ENCODE data around the gene CEP20. TPM values are rescaled to one million over a fixed set of nuclear protein-coding genes. Genes with fewer than 3 reads are reported as not detected.
A peak's percentile ranks its signal among the peaks of the same experiment; 100 is the strongest.

Gene CEP20
- total RNA-seq, 4 donors from 2014 or later = 9.4 to 21.7 (median 20.8) TPM

DNA sequence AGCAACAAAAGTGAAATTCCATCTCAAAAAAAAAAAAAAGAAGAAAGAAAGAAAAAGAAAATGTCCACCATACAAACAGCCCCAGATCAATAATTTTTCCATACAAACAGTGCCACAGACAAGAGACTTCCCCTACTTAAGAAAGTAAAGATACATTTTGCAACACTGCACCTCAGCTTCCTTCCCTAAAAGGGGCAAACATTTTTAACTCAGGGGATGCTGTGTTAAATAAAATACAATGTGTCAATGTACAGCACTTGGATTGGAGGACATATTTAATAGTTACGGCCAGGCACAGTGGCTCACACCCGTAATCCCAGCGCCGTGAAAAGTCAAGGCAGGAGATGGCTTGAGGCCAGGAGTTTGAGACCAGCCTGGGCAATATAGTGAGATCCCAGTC, 53.9 kb downstream of the CEP20 start:
- no peak overlapping the region for H3K4me3 ChIP-seq
- TF ChIP-seq EP300 (IDR thresholded peaks at IDR 0.05; ENCODE audit: low read depth) (no peak), POLR2AphosphoS5 (IDR thresholded peaks at IDR 0.05) (no peak), POLR2A (IDR thresholded peaks at IDR 0.05) (no peak)
- TF ChIP-seq, protein P1, sequence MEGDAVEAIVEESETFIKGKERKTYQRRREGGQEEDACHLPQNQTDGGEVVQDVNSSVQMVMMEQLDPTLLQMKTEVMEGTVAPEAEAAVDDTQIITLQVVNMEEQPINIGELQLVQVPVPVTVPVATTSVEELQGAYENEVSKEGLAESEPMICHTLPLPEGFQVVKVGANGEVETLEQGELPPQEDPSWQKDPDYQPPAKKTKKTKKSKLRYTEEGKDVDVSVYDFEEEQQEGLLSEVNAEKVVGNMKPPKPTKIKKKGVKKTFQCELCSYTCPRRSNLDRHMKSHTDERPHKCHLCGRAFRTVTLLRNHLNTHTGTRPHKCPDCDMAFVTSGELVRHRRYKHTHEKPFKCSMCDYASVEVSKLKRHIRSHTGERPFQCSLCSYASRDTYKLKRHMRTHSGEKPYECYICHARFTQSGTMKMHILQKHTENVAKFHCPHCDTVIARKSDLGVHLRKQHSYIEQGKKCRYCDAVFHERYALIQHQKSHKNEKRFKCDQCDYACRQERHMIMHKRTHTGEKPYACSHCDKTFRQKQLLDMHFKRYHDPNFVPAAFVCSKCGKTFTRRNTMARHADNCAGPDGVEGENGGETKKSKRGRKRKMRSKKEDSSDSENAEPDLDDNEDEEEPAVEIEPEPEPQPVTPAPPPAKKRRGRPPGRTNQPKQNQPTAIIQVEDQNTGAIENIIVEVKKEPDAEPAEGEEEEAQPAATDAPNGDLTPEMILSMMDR (IDR thresholded peaks at IDR 0.05) = no peak
- no peaks in the 10 kb centered on the region for H3K36me3 ChIP-seq
- H3K4me1 ChIP-seq = peaks cover 5 to 38% (median 15%) of the 10 kb centered on the region in 4 donors
- in situ Hi-C loops (cut with MboI; ENCODE audit: low pct_ligation_motif_present in 1 of 4, low pct_unique_long_range_greater_than_20kb in 1 of 4, low sequenced_read_pairs in 3 of 4) = no loop called here
- 77 to 84% methylated on average over 4 of the region's 4 CpGs for WGBS, 2 donors (ENCODE audit: low coverage in 1 of 2)
- H3K27me3 ChIP-seq = no peaks in the 10 kb centered on the region
- H3K27ac ChIP-seq = peak overlapping the region; percentile 57 to 92 (median 83)
- intact Hi-C loops (cut with DNase I; ENCODE audit: low total_unique reads) = no loop called here
- DNase-seq = no peak
- no peaks in the 10 kb centered on the region for H3K9me3 ChIP-seq

DNA sequence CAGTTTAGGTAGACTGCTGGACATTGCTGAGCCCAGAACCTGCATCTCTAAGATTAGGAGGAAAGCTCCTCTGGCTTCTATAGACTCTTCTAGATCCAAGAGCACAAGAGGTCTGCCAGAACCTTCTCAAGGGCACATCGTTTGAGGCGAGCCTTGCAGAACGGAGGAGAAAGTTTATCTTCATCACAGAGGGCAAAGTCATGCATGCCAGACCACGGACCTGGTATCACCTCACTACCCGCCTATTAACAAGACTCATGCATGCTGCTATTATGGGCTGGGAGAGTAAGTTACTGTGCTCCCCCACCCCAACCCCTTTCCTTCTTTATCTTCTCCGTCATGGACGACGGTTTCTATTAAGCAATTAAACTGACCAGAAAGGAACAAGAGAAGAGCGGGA, 54.9 kb downstream of the CEP20 start:
- Histone ChIP-seq H3K27ac (peak overlapping the region; percentile 57 to 92 (median 83)), H3K9me3 (no peaks in the 10 kb centered on the region), H3K27me3 (no peaks in the 10 kb centered on the region), H3K4me1 (peaks cover 5 to 43% (median 18%) of the 10 kb centered on the region in 4 donors), H3K36me3 (no peaks in the 10 kb centered on the region), H3K4me3 (no peak overlapping the region)
- no peak for TF ChIP-seq EP300 (IDR thresholded peaks at IDR 0.05; ENCODE audit: low read depth)
- TF ChIP-seq POLR2AphosphoS5 (IDR thresholded peaks at IDR 0.05) = no peak
- 73 to 83% methylated on average over 7 to 9 of the region's 9 CpGs for WGBS, 2 donors (ENCODE audit: low coverage in 1 of 2)
- in situ Hi-C loops (cut with MboI; ENCODE audit: low pct_ligation_motif_present in 1 of 4, low pct_unique_long_range_greater_than_20kb in 1 of 4, low sequenced_read_pairs in 3 of 4) = no loop called here
- intact Hi-C loops (cut with DNase I; ENCODE audit: low total_unique reads) = no loop called here
- no peak for DNase-seq

DNA sequence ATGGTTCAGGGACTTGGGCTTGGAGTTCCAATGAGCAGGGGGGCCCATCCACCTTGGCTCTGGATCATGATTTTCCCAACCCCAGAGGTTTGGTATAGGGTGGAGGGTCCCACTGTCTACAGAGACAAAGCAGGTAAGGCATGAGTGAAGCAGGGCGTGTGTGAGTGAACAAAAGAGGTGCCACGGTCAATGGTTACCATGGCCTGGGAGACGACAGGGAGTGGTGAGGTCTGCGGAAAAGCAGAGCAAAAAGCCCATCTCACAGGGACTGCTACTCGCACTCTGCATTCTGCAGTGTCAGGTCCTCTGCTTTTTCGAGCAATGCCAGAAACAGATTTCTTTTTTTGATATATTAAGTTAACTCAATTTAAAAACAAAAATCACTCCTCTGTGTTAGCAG, 56.2 kb downstream of the CEP20 start:
- Histone ChIP-seq H3K36me3 (no peaks in the 10 kb centered on the region), H3K27ac (peak overlapping the region; percentile 66 to 92 (median 83)), H3K9me3 (no peaks in the 10 kb centered on the region), H3K4me1 (peaks cover 5 to 49% (median 13%) of the 10 kb centered on the region in 4 donors), H3K4me3 (no peak overlapping the region), H3K27me3 (no peaks in the 10 kb centered on the region)
- DNase-seq = no peak
- TF ChIP-seq POLR2A (IDR thresholded peaks at IDR 0.05) = no peak
- TF ChIP-seq POLR2AphosphoS5 (IDR thresholded peaks at IDR 0.05) = no peak
- TF ChIP-seq, protein P1 (IDR thresholded peaks at IDR 0.05) = no peak
- TF ChIP-seq EP300 (IDR thresholded peaks at IDR 0.05; ENCODE audit: low read depth) = no peak
- 79 to 83% methylated on average over 6 of the region's 6 CpGs for WGBS, 2 donors (ENCODE audit: low coverage in 1 of 2)
- intact Hi-C loops (cut with DNase I; ENCODE audit: low total_unique reads) (no loop called here), in situ Hi-C loops (cut with MboI; ENCODE audit: low pct_ligation_motif_present in 1 of 4, low pct_unique_long_range_greater_than_20kb in 1 of 4, low sequenced_read_pairs in 3 of 4) (no loop called here)

DNA sequence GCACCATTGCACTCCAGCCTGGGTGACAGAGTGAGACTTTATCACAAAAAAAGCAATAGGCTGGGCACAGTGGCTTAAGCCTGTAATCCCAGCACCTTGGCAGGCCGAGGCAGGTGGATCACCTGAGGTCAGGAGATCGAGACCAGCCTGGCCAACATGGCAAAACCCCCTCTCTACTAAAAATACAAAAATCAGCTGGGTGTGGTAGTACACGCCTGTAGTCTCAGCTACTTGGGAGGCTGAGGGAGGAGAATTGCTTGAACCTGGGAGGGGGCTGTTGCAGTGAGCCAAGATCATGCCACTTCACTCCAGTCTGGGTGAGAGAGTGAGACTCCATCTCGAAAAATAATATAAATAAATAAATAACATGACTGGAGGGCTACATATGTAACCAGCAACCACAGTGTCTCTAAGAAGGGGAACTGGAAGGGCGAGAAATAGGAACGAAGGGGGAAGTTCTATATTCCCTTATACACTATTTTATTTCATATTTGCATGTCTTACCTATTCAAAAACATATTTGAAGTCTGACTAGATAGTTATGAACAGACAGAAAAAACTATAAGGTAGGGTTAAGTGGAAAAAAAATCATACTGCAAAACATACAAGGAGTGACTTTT, 57.5 kb downstream of the CEP20 start:
- 39 to 55% methylated on average over 3 to 6 of the region's 6 CpGs for WGBS, 2 donors (ENCODE audit: low coverage in 1 of 2)
- H3K4me1 ChIP-seq = peaks cover 5 to 54% (median 14%) of the 10 kb centered on the region in 4 donors

More for the DNA sequence above, 57.5 kb downstream of the CEP20 start:
- Histone ChIP-seq H3K9me3 (no peaks in the 10 kb centered on the region), H3K36me3 (no peaks in the 10 kb centered on the region), H3K27me3 (no peaks in the 10 kb centered on the region), H3K27ac (peak overlapping the region; percentile 66 to 92 (median 83)), H3K4me3 (no peak overlapping the region)
- intact Hi-C loops (cut with DNase I; ENCODE audit: low total_unique reads) = no loop called here
- no peak for DNase-seq
- TF ChIP-seq, protein P1 (IDR thresholded peaks at IDR 0.05) = no peak
- TF ChIP-seq EP300 (IDR thresholded peaks at IDR 0.05; ENCODE audit: low read depth) (no peak), POLR2AphosphoS5 (IDR thresholded peaks at IDR 0.05) (no peak), POLR2A (IDR thresholded peaks at IDR 0.05) (no peak)
- in situ Hi-C loops (cut with MboI; ENCODE audit: low pct_ligation_motif_present in 1 of 4, low pct_unique_long_range_greater_than_20kb in 1 of 4, low sequenced_read_pairs in 3 of 4) = no loop called here

Measured in transverse colon (tissue), 4 donors.